GM19395 (cell line): ENCODE measurements around the gene NECTIN3.

Experiments used
- ATAC-seq: cut with Tn5 transposase; IDR thresholded peaks from one replicate; pipeline ENCODE4 v1.9.1; 2021; ENCODE audit warnings: mild to moderate bottlenecking, moderate library complexity; ENCODE audit not compliant: unreplicated experiment

Gene NECTIN3

GRCh38 chr3:111081008-111081545, 9.5 kb downstream of the NECTIN3 start:
- no peak for ATAC-seq

- no peak for ATAC-seq
Measured at GRCh38 chr3:111084911-111085310, 13.3 kb downstream of the NECTIN3 start.

DNA sequence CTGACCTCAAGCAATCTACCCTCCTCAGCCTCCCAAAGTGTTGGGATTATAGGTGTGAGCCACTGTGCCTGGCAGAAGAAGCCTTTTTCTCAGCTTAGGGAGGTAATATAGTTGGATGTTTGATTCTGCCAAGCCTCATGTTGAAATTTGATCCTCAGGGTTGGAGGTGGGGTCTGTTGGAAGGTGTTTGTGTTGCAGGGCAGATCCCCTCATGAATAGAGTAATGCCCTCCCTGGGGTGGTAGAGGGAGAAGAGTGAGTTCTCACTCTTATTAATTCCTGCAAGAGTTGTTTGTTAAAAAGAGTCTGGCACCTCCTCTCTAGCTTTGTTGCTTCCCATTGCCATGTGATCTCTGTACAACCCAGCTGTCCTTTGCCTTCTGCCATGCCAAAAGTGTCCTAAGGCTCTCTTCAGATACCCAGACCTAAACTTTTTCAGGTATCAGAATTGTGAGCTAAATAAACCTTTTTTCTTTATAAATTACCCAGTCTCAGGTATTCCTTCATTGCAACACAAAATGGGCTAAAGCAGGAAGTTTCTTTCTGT, 16.4 kb downstream of the NECTIN3 start:
- no peak for ATAC-seq

DNA sequence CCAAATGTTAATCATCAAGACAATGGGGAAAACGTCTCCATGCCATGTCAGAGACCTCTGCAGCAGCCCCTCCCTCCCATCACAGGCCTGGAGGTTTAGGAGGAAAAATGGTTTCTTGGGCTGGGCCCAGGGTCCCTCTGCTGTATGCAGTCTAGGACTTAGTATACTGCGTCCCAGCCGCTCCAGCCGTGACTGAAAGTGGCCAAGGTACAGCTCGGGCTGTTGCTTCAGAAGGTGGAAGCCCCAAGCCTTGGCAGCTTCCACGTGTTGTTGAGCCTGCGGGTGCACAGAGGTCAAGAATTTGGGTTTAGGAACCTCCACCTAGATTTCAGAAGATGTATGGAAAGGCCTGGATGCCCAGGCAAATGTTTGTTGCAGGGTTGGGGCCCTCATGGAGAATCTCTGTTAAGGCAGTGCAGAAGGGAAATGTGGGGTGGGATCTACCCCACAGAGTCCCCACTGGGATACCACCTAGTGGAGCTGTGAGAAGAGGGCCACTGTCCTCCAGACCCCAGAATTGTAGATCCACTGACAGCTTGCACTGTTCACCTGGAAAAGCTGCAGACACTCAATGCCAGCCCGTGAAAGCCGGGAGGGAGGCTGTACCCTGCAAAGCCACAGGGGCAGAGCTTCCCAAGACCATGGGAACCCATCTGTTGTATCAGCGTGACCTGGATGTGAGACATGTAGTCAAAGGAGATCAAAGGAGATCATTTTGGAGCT, 25.0 kb downstream of the NECTIN3 start:
- no peak for ATAC-seq

DNA sequence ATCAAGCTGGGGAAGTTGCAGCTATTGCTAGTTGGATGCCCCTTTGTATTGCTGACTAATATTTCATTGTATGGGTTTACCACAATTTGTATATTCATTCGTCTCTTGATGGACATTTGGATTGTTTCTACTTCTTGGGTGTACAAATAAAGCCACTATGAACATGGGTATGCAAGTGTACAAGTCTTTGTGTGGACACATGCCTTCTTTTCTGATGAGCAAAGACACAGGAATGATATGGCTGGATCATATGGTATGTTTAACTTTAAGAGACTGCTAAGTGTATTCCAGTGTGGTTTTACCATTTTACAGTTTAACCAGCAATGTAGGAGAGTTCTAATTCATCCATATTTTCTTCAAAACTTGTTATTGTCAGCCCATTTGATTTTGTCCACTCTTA, 32.2 kb downstream of the NECTIN3 start:
- ATAC-seq: no peak

GRCh38 chr3:111106993-111107661, 35.5 kb downstream of the NECTIN3 start:
- no peak for ATAC-seq

- no peak for ATAC-seq
Measured at GRCh38 chr3:111107662-111108035, 36.0 kb downstream of the NECTIN3 start.

GRCh38 chr3:111112913-111113312, 41.3 kb downstream of the NECTIN3 start:
- no peak for ATAC-seq

- ATAC-seq: no peak
Measured at GRCh38 chr3:111128884-111129283, 57.3 kb downstream of the NECTIN3 start.

GRCh38 chr3:111130827-111131226, 59.2 kb downstream of the NECTIN3 start:
- no peak for ATAC-seq

GRCh38 chr3:111134302-111134701, 62.7 kb downstream of the NECTIN3 start:
- ATAC-seq: no peak

- ATAC-seq: no peak
Measured at GRCh38 chr3:111151438-111151837, 79.8 kb downstream of the NECTIN3 start.

- no peak for ATAC-seq
Measured at GRCh38 chr3:111152496-111152895, 80.9 kb downstream of the NECTIN3 start.

- ATAC-seq: no peak
Measured at GRCh38 chr3:111156517-111156916, 84.9 kb downstream of the NECTIN3 start.

DNA sequence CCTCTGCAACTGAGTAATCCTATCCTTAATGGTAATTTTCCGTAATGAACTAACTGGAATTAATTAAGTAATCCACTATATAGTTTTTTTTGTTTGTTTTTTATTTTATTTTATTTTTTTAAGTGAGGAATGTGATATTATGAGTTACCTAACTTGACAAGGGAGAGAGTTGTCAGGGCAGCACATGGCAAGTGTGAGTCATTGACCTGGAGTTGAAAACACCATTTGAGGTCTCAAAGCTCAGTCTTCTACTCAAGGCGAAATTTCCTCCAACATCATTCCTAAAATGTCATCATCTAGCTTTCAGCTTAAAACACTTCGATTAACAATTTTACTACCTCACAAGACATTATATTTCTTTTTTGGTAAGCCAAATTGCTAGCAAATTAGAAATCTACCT, 87.8 kb downstream of the NECTIN3 start:
- ATAC-seq: no peak

- ATAC-seq: no peak
Measured at GRCh38 chr3:111164621-111165020, 93.0 kb downstream of the NECTIN3 start.

DNA sequence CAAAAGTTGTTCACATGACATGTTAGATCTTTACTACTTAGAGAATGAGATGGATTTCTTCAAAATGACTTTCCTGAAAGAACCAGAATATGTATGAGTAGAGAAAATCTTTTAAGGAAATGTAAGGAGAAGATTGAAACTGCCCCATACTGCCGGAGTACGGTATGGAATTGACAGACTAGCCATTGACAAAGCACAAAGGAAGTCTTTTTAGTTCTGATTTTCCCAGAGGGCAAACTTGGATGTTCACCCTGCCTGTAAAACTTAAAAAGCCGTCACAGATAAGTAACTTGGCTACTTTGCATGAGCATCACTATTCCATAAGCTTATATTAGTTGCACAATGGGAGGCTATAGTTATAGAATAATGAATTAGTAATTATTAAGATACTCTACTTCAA, 93.8 kb downstream of the NECTIN3 start:
- no peak for ATAC-seq

- no peak for ATAC-seq
Measured at GRCh38 chr3:111173328-111173900, 101.8 kb downstream of the NECTIN3 start.

DNA sequence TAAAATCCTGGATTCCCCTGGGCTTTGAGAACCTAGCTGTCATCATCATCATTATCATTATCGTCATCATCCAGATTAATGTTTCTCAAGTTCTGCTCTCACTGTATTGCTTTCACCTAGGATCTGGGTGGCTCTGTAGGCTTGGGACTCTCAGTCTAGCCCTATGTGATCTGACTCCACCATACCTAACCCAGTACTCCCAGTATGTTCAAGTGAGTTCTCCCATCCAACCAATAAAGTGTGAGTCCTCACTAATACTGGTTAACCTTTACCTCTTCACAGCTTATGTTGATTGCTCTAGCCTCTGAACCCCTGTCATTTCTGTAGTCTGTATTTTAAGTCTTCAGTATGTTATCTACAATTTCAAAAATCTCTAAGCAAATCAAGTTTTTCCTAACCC, 102.3 kb downstream of the NECTIN3 start:
- ATAC-seq: no peak

- ATAC-seq: no peak
Measured at GRCh38 chr3:111190518-111190917, 118.9 kb downstream of the NECTIN3 start.

GRCh38 chr3:111193472-111193871, 121.9 kb downstream of the NECTIN3 start:
- no peak for ATAC-seq

DNA sequence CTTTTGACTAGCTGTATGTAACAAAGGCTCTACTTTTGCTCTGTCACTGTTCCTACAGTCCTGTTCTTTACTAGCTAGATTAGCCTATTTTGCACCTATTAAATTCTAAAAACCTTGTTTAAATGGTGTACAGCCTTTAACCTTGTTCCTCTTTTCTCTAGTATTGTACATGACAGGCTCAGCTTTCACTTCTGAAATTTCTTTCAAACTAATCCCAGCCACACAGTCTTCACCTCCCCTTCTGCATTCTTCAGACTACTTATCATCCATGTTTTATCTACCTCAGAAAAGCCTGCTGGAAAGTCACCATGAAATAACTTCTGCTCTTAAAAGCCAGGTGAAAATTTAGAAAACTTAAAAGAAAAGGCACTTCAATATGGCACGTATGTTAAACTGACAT, 122.4 kb downstream of the NECTIN3 start:
- ATAC-seq: no peak
